Stromal cell of bone marrow (primary cell): ENCODE measurements around the gene PHLDB3.
"Not testable (repeated sequence)": the region's sequence is repeated elsewhere in the genome, so short reads cannot be mapped to it uniquely, and the experiment has no call there.

Experiments
- DNase-seq: peaks from one replicate; pipeline ENCODE4 v3.0.0-alpha.2; 2012; ENCODE audit warnings: low read depth

The PHLDB3 gene

GRCh38 chr19:43504426-43505185, at the start of gene PHLDB3:
TSS of gene PHLDB3 (minus strand) at chr19:43504746. CDS start at chr19:43504118, 628 bp downstream.
- DNase-seq = no peak

GRCh38 chr19:43553656-43554055, 49.1 kb upstream of the PHLDB3 start:
- no peak for DNase-seq

- DNase-seq = no peak
Measured at GRCh38 chr19:43552616-43553015, 48.1 kb upstream of the PHLDB3 start.

- DNase-seq = no peak
Measured at GRCh38 chr19:43552198-43552450, 47.6 kb upstream of the PHLDB3 start.

GRCh38 chr19:43551399-43552197, 47.1 kb upstream of the PHLDB3 start:
- DNase-seq = no peak

- DNase-seq = no peak
Measured at GRCh38 chr19:43548706-43549105, 44.2 kb upstream of the PHLDB3 start.

GRCh38 chr19:43547926-43548325, 43.4 kb upstream of the PHLDB3 start:
- DNase-seq = not testable (repeated sequence)

GRCh38 chr19:43546581-43546980, 42.0 kb upstream of the PHLDB3 start:
- DNase-seq = no peak

- DNase-seq = no peak
Measured at GRCh38 chr19:43545981-43546380, 41.4 kb upstream of the PHLDB3 start.

- no peak for DNase-seq
Measured at GRCh38 chr19:43545276-43545675, 40.7 kb upstream of the PHLDB3 start.

- no peak for DNase-seq
Measured at GRCh38 chr19:43544077-43544476, 39.5 kb upstream of the PHLDB3 start.

- DNase-seq = no peak
Measured at GRCh38 chr19:43541920-43542650, 37.5 kb upstream of the PHLDB3 start.

- no peak for DNase-seq
Measured at GRCh38 chr19:43540381-43540780, 35.8 kb upstream of the PHLDB3 start.

- DNase-seq = no peak
Measured at GRCh38 chr19:43538922-43539321, 34.4 kb upstream of the PHLDB3 start.

- DNase-seq = no peak
Measured at GRCh38 chr19:43534816-43535761, 30.5 kb upstream of the PHLDB3 start.

GRCh38 chr19:43534305-43534815, 29.8 kb upstream of the PHLDB3 start:
- no peak for DNase-seq

- peak; percentile 99 for DNase-seq
Measured at GRCh38 chr19:43533546-43534304, 29.2 kb upstream of the PHLDB3 start.

- peak; percentile 86 for DNase-seq
Measured at GRCh38 chr19:43532962-43533545, 28.5 kb upstream of the PHLDB3 start, which contains the start of gene ZNF575. TSS of gene ZNF575 (plus strand) at chr19:43533188. CDS start at chr19:43534423, 1,235 bp downstream.

GRCh38 chr19:43532571-43532961, 28.0 kb upstream of the PHLDB3 start:
- DNase-seq = no peak
